HG03045 (cell line): ENCODE measurements around the gene AQR.
"Not testable (repeated sequence)": the region's sequence is repeated elsewhere in the genome, so short reads cannot be mapped to it uniquely, and the experiment has no call there.

Source experiments
- ATAC-seq: cut with Tn5 transposase; IDR thresholded peaks from one replicate; pipeline ENCODE4 v1.9.1; 2021; ENCODE audit warnings: mild to moderate bottlenecking, moderate library complexity; ENCODE audit not compliant: unreplicated experiment

AQR gene

DNA sequence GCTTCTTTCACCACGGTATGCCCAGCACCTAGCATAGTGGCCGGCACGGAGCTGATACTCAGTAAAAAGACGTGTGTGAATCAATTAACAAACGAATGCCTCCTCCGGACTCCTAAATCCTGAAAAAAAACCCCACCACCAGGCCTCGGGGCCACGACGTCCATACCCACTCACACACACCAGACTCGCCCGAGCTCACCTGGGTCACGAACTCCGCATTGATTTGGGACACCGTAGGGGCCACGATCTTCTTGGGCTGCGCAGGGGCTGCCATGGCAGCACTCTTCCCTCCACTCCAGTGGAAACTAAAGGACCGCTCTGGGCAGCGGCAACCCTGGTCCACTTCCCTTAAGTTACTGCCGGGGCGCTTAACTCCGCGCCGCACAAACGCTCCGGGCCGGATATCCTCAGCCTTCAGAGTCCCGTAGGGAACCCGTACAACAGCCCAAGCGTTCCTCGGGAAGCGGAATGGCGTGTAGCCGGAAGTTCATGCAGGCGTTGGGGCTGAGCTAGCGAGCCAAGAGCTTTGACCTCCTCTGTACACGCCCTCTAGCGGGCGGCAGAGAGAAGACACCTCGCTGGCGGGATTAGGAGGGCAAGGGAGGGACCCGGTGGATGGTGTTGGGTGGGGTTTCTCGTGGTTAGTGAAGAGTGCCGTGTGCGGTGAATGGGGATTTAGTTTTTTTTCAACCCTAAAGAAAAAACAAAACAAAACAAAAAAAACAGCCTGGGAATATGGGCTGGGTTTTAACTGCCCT is at the start of gene AQR:
Gene AQR (minus strand): TSS at position 403 of the 758 bp plus-strand sequence. CDS start 129 bp downstream, at position 274.
- ATAC-seq: peak; percentile 98

GRCh38 chr15:35014241-35014640 is 44.7 kb upstream of the AQR start:
- ATAC-seq: no peak

DNA sequence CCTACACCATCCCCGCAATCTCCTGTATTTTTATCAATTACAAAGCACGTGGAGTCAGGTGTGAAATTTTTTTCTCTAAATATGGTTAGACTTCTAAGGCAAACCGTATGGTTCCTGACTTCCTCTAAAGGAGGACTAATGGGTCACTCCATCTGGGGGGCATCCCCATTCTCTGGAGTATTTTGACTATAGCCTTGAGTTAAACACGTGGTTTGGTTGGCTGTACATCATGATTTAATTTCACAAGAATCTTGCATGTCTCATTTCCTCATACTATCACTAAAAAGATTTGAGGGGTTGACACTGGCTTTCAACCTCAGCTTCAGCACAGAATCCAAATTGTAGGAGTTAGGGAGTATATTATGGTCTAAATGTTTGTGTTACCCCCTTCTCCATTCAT is 43.8 kb upstream of the AQR start:
- no peak for ATAC-seq

GRCh38 chr15:35007397-35007796 is 37.9 kb upstream of the AQR start:
- no peak for ATAC-seq

GRCh38 chr15:35005933-35006332 is 36.4 kb upstream of the AQR start:
- no peak for ATAC-seq

DNA sequence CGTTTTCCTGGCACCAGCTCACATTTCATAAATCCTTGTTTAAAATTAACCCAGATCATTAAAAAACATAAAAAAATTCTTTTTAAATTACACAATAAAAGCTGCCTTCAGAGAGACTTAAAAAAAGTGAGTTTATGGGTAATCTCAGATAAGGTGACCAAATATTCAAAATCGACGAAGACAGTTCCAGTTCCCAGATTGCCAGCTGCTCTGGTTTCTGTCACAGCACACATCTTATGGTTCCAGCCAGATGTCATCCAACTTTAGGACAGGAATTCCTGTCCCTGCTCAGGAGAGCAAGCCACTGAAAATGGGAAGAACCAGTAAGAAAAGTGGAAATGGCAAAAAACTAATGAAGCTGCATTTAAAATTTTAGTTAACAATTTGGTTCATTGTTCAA is 34.4 kb upstream of the AQR start:
- no peak for ATAC-seq

- no peak for ATAC-seq
Observed at GRCh38 chr15:35000511-35000910, 31.0 kb upstream of the AQR start.

DNA sequence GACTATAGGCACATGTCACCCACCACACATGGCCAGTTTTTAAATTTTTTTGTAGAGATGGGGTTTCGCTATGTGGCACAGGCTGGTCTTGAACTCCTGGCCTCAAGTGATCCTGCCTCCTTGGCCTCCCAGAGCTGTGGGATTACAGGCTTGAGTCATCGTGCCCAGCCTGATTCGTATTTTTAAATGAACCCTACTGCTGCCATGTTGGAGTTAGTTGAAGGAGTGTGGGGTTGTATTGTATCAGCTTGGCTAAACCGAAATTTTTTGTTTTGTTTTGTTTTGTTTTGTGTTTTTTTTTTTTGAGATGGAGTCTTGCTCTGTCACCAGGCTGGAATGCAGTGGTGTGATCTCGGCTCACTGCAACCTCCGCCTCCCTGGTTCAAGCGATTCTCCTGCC is 30.4 kb upstream of the AQR start:
- ATAC-seq: no peak

GRCh38 chr15:34994925-34995324 is 25.4 kb upstream of the AQR start:
- ATAC-seq: no peak

- peak; percentile 94 for ATAC-seq
Observed at GRCh38 chr15:34993877-34994276, 24.3 kb upstream of the AQR start.

- ATAC-seq: no peak
Observed at GRCh38 chr15:34993412-34993811, 23.9 kb upstream of the AQR start.

- peak; percentile 77 for ATAC-seq
Observed at GRCh38 chr15:34988027-34988902, 18.7 kb upstream of the AQR start, which contains the start of gene ZNF770. Gene ZNF770 (minus strand): TSS chr15:34988287. CDS start chr15:34983434, 4,853 bp downstream.

GRCh38 chr15:34987609-34988026 is 18.1 kb upstream of the AQR start:
- ATAC-seq: peak; percentile 3

DNA sequence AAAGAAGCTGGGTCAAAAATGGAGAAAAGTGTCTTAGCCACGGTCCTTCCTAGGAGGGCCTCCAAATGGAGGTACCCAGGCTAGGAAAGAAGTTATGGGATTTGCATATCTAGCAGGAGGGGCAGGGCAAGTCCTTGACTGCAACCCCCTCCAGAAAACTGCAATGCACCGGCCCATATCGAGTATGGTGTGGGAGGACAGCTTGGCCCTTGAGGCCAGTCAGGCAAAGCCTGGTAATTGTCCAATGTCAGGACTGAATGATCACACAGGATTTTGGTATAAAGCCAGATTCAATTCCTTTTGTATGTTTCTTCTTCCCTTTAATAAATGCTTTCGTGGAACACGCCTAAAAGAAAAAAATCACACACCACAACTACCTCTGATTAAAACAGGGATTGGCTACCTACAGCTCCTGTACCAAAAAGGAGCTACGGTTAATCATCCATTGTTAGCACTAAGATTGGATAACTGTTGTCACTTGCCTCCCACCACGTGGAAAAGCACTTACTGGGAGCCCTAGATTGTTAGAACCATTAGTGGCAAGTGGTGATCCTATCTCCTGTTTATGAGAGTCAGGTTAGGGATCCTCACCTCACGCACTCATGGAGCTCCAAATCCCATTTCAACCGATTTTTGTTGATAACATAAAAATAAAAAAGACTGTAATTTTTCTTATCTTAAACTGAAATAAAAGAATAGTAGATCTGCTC is 17.4 kb upstream of the AQR start:
- no peak for ATAC-seq

DNA sequence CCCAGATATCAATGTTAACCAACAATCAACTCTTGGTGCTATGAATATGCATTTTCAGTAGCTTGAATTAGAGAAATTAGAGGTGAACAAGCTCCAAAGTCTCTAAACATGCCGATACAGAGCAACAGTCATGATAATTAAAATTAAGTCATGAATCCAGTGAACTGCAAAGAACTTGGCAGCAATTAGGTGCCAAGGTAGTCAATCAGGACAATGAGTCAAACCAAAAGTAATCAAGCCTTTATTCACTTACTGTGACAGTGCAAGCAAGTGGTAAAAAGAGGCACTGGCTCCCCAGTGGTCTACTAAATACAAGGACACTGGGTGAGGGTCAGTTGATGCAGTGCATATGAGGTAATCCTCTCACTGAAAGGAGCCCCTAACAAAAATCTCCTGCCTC is 16.8 kb upstream of the AQR start:
- no peak for ATAC-seq

GRCh38 chr15:34984889-34985630 is 15.5 kb upstream of the AQR start:
- no peak for ATAC-seq

GRCh38 chr15:34976743-34977142 is 7.2 kb upstream of the AQR start:
- ATAC-seq: no peak

- no peak for ATAC-seq
Observed at GRCh38 chr15:34976073-34976472, 6.5 kb upstream of the AQR start.

DNA sequence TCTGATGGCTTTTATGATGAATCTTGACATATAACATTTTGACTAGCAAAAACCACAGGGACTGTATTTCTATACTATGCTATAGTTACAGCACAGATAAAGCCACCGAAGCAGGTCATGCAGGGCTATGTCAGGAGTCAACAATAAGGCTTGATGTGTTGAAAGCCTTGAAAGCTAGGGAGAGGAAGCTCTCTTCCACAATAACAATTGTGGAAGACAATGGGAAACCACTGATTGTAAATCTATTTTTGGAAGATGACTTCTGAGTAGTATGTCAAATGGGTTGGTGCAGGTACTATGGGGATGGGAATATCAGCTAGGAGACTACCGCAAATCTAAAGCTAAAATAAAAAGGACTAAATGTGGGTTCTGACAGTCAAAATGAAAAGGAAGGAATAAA is 4.0 kb upstream of the AQR start:
- no peak for ATAC-seq

DNA sequence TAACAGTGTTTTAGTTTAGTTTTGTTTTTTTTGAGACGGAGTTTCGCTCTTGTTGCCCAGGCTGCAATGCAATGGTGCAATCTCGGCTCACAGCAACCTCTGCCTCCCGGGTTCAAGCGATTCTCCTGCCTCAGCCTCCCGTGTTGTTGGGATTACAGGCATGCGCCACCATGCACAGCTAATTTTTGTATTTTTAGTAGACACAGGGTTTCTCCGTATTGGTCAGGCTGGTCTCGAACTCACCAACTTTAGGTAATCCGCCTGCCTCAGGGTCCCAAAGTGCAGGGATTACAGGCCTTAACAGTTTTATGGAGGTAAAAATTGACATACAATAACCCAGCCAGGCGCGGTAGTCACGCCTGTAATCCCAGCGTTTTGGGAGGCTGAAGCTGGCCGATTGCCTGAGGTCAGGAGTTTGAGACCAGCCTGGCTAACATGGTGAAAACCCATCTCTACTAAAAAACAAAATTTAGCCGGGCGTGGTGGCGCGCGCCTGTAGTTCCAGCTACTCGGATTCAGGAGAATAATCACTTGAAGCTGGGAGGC is 629 bp upstream of the AQR start:
- ATAC-seq: not testable (repeated sequence)
